Cardiac muscle cell (in vitro differentiated cells and primary cell): ENCODE data around the gene SPEF2. TPM values are rescaled to one million over a fixed set of nuclear protein-coding genes. Genes with fewer than 3 reads are reported as not detected.

Experiments used
- DNase-seq, 2 donors: peaks; one replicate each; pipeline versions ENCODE4 v3.0.0 to v3.0.0-alpha.2; 2010 to 2017; ENCODE audit warnings: low read depth in 1 of 2, low spot score in 1 of 2
- H3K27ac ChIP-seq: fragments of 200-600 bp; sonication (generic); 2 replicates; pipeline ENCODE4 v1.5.1; 2016
- H3K27me3 ChIP-seq: fragments of 200-600 bp; sonication (generic); 2 replicates; pipeline ENCODE4 v1.6.0; 2016; ENCODE audit warnings: control low read depth
- H3K36me3 ChIP-seq: fragments of 200-600 bp; sonication (generic); 2 replicates; pipeline ENCODE4 v1.5.1; 2016; ENCODE audit warnings: control low read depth
- H3K4me1 ChIP-seq: fragments of 200-600 bp; sonication (generic); 2 replicates; pipeline ENCODE4 v1.8.1; 2017; ENCODE audit warnings: low read depth, mild to moderate bottlenecking, mixed run types
- H3K4me3 ChIP-seq: fragments of 200-600 bp; sonication (generic); 2 replicates; pipeline ENCODE4 v1.5.1; 2016; ENCODE audit warnings: mild to moderate bottlenecking
- H3K9me3 ChIP-seq: fragments of 200-600 bp; sonication (generic); 2 replicates; pipeline ENCODE4 v1.5.1; 2017; ENCODE audit warnings: low read depth, mild to moderate bottlenecking, control low read depth
- CTCF ChIP-seq: IDR thresholded peaks from 2 replicates; pipeline ENCODE4 v1.5.1; 2012; ENCODE audit warnings: low read depth, mild to moderate bottlenecking, low read length
- polyA plus RNA-seq: library from polyadenylated mRNA; unstranded; fragments of >200 nt; fragmentation: Nextera tagmentation; extraction: Ambion mirVana; gene quantifications from 2 replicates; pipeline ENCODE4 v1.2.1, GENCODE V29; 2016
- total RNA-seq: library from RNA; depleted of rRNA; stranded (reverse); fragments of >200 nt; gene quantifications from 2 replicates; pipeline ENCODE4 v1.2.3, GENCODE V29; 2016

Gene SPEF2
- total and polyA plus RNA-seq, 2 experiments from 2014 or later = 3.2 to 5.7 TPM

GRCh38 chr5:35735718-35736117 lies 118.1 kb downstream of the SPEF2 start:
- no peaks in the 10 kb centered on the region for H3K27me3 ChIP-seq
- no peak overlapping the region for H3K27ac ChIP-seq
- H3K4me3 ChIP-seq = no peak overlapping the region
- no peak for DNase-seq
- H3K36me3 ChIP-seq = no peaks in the 10 kb centered on the region
- H3K4me1 ChIP-seq = no peaks in the 10 kb centered on the region
- H3K9me3 ChIP-seq = no peaks in the 10 kb centered on the region
- TF ChIP-seq CTCF = no peak

GRCh38 chr5:35736280-35736679 lies 118.6 kb downstream of the SPEF2 start:
- H3K27me3 ChIP-seq = no peaks in the 10 kb centered on the region
- DNase-seq = no peak
- no peak for TF ChIP-seq CTCF

GRCh38 chr5:35741126-35741716 lies 123.6 kb downstream of the SPEF2 start:
- Histone ChIP-seq H3K27ac (no peak overlapping the region), H3K4me3 (no peak overlapping the region), H3K9me3 (no peaks in the 10 kb centered on the region), H3K4me1 (no peaks in the 10 kb centered on the region), H3K36me3 (no peaks in the 10 kb centered on the region), H3K27me3 (no peaks in the 10 kb centered on the region)
- DNase-seq = no peak
- no peak for TF ChIP-seq CTCF

More at GRCh38 chr5:35736280-35736679, 118.6 kb downstream of the SPEF2 start:
- no peaks in the 10 kb centered on the region for H3K36me3 ChIP-seq
- H3K27ac ChIP-seq = no peak overlapping the region
- H3K4me1 ChIP-seq = no peaks in the 10 kb centered on the region
- H3K9me3 ChIP-seq = no peaks in the 10 kb centered on the region
- H3K4me3 ChIP-seq = no peak overlapping the region

GRCh38 chr5:35741971-35742370 lies 124.3 kb downstream of the SPEF2 start:
- Histone ChIP-seq H3K4me1 (no peaks in the 10 kb centered on the region), H3K36me3 (no peaks in the 10 kb centered on the region), H3K27me3 (no peaks in the 10 kb centered on the region), H3K27ac (no peak overlapping the region), H3K9me3 (no peaks in the 10 kb centered on the region), H3K4me3 (no peak overlapping the region)
- no peak for DNase-seq
- TF ChIP-seq CTCF = no peak

GRCh38 chr5:35743644-35744043 lies 126.0 kb downstream of the SPEF2 start:
- no peak for DNase-seq
- Histone ChIP-seq H3K36me3 (no peaks in the 10 kb centered on the region), H3K4me3 (no peak overlapping the region), H3K27me3 (no peaks in the 10 kb centered on the region), H3K4me1 (no peaks in the 10 kb centered on the region), H3K27ac (no peak overlapping the region), H3K9me3 (no peaks in the 10 kb centered on the region)
- TF ChIP-seq CTCF = no peak
